ENCODE measurements around the gene CAP1. TPM values are rescaled to one million over a fixed set of nuclear protein-coding genes. Genes with fewer than 3 reads are reported as not detected.

The CAP1 gene
- total and polyA plus RNA-seq, 2 donors (not counting 3 experiments of a cell fraction or from before 2014, with no cell fraction given) = 191 to 427 TPM

- CTCF ChIA-PET = interaction anchor here (0.7 to 2.3 kb wide), 4 partner anchors 21 to 279 kb away, joined by 3 to 9 read pairs (median 4); no protein-coding TSS in a partner anchor
- Histone ChIP-seq H3K36me3 (ENCODE audit: control insufficient read depth in 2 of 2, extremely low read depth in 1 of 2, insufficient read depth in 2 of 2, low read length in 2 of 2) (peaks cover 17 to 30% of the 10 kb centered on the region in 2 experiments), H3K4me2 (ENCODE audit: insufficient read depth, low read length) (peak overlapping the region; percentile 84), H4K20me1 (replicated peaks; ENCODE audit: control insufficient read depth, extremely low read depth, insufficient read depth, low read length) (peaks cover 7% of the 10 kb centered on the region), H3K9ac (replicated peaks; ENCODE audit: extremely low read depth, insufficient read depth, low read length) (no peak overlapping the region), H3K4me3 (replicated peaks in 1 of 3; ENCODE audit: insufficient read depth in 1 of 3, low read depth in 1 of 3, low read length in 3 of 3) (no peak overlapping the region), H3K27ac (ENCODE audit: insufficient read depth, low read depth, low read length) (peak overlapping the region; percentile 21), H3K9me3 (replicated peaks; ENCODE audit: control insufficient read depth, insufficient read depth, low read length) (no peaks in the 10 kb centered on the region), H3K9me1 (replicated peaks; ENCODE audit: control insufficient read depth, extremely low read depth, insufficient read depth, low read length) (no peaks in the 10 kb centered on the region), H2AFZ (ENCODE audit: low read depth, low read length) (no peak overlapping the region), H3K79me2 (ENCODE audit: control insufficient read depth, insufficient read depth, low read length) (peaks cover 59% of the 10 kb centered on the region), H3K27me3 (ENCODE audit: control insufficient read depth in 2 of 2, insufficient read depth in 2 of 2, low read length in 2 of 2) (no peaks in the 10 kb centered on the region), H3K4me1 (ENCODE audit: control insufficient read depth, extremely low read depth, insufficient read depth, low read length) (peaks cover 48% of the 10 kb centered on the region)
- intact Hi-C loops (cut with micrococcal nuclease) = loop anchor here (1.0 kb wide), 1 partner anchor 20 kb away; the partner anchor contains the start of gene CAP1
- TF ChIP-seq GATA2 (IDR thresholded peaks at IDR 0.05; ENCODE audit: insufficient read depth, insufficient read length, low read depth, low read length) = no peak
- dilution Hi-C loops (cut with MboI; ENCODE audit: extremely low pct_ligation_motif_present, low sequenced_read_pairs) = no loop called here
- BruUV-seq (replicated peaks) = no TSS peak
- DNase-seq (ENCODE audit: low read depth, low spot score) (no peak), FAIRE-seq (no peak)
- POLR2A ChIA-PET = interaction anchor here (0.6 kb wide), 1 partner anchor 197 kb away, joined by 3 read pairs; no protein-coding TSS in a partner anchor
Observed at GRCh38 chr1:40059960-40060750, 19.6 kb downstream of the CAP1 start.

- BruUV-seq (replicated peaks) = no TSS peak
Observed at GRCh38 chr1:40064797-40065499, 24.4 kb downstream of the CAP1 start.

More at GRCh38 chr1:40064797-40065499, 24.4 kb downstream of the CAP1 start:
- peaks cover 20% of the 10 kb centered on the region for H3K79me2 ChIP-seq (ENCODE audit: control insufficient read depth, insufficient read depth, low read length)
- H3K9ac ChIP-seq (replicated peaks; ENCODE audit: extremely low read depth, insufficient read depth, low read length) = no peak overlapping the region
- intact Hi-C loops (cut with micrococcal nuclease) (no loop called here), dilution Hi-C loops (cut with MboI; ENCODE audit: extremely low pct_ligation_motif_present, low sequenced_read_pairs) (no loop called here)
- TF ChIP-seq GATA2 (IDR thresholded peaks at IDR 0.05; ENCODE audit: insufficient read depth, insufficient read length, low read depth, low read length) = no peak
- TF ChIP-seq CTCF (IDR thresholded peaks at IDR 0.05; ENCODE audit: extremely low read depth in 1 of 2, insufficient read depth in 1 of 2, low read depth in 1 of 2, low read length in 2 of 2) = no peak
- no peak for TF ChIP-seq EZH2 (IDR thresholded peaks at IDR 0.05; ENCODE audit: borderline replicate concordance, low read depth, low read length, severe bottlenecking)
- no peak overlapping the region for H2AFZ ChIP-seq (ENCODE audit: low read depth, low read length)
- H3K27me3 ChIP-seq (ENCODE audit: control insufficient read depth in 2 of 2, insufficient read depth in 2 of 2, low read length in 2 of 2) = no peaks in the 10 kb centered on the region
- peaks cover 31 to 53% of the 10 kb centered on the region in 2 experiments for H3K36me3 ChIP-seq (ENCODE audit: control insufficient read depth in 2 of 2, extremely low read depth in 1 of 2, insufficient read depth in 2 of 2, low read length in 2 of 2)
- FAIRE-seq (no peak), DNase-seq (ENCODE audit: low read depth, low spot score) (no peak)
- H3K9me1 ChIP-seq (replicated peaks; ENCODE audit: control insufficient read depth, extremely low read depth, insufficient read depth, low read length) = no peaks in the 10 kb centered on the region
- H3K4me3 ChIP-seq (replicated peaks in 1 of 3; ENCODE audit: insufficient read depth in 1 of 3, low read depth in 1 of 3, low read length in 3 of 3) = no peak overlapping the region
- ChIA-PET CTCF (interaction anchor here (0.6 to 2.0 kb wide), 4 partner anchors 12 to 204 kb away, joined by 3 to 6 read pairs (median 4); no protein-coding TSS in a partner anchor), POLR2A (no interaction called here)
- no peak overlapping the region for H3K4me2 ChIP-seq (ENCODE audit: insufficient read depth, low read length)
- H3K4me1 ChIP-seq (ENCODE audit: control insufficient read depth, extremely low read depth, insufficient read depth, low read length) = peaks cover 16% of the 10 kb centered on the region
- H4K20me1 ChIP-seq (replicated peaks; ENCODE audit: control insufficient read depth, extremely low read depth, insufficient read depth, low read length) = peaks cover 10% of the 10 kb centered on the region
- H3K9me3 ChIP-seq (replicated peaks; ENCODE audit: control insufficient read depth, insufficient read depth, low read length) = no peaks in the 10 kb centered on the region
- H3K27ac ChIP-seq (ENCODE audit: insufficient read depth, low read depth, low read length) = no peak overlapping the region
